ENCODE data around the gene AP2A2.

The AP2A2 gene

DNA sequence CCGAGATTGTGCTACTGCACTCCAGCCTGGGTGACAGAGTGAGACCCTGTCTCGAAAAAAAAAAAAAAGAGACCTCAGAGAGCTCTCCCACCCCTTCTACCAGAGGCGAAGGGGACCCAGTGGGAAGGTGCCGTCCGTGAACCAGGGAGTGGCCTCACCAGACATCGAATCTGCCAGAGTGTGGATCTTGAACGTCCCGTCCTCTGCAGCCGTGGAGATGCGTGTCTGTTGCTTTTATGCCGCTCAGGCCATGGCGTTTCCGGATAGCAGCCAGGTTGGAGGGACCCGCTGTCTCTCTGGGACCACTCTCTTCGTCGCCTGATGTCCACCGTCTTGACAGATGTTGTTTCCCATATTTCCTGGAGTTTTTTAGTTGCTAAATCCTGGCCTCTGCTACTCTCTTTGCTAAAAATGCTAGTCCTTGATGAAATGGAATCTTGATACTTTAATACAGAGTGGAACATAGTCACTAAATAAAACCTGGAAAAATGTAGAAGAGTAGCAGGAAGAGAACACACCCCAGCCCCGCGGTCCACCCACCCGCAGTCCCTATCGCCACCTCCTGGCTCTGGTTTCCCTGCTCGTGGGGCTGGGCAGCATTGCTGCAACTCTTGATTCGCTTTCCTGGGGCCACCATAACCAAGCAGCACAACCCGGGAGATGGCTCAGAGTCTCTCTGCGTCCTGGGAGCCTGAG, 122.9 kb downstream of the AP2A2 start:
- no peak overlapping the region for H3K4me3 ChIP-seq (ENCODE audit: low read length)
- peaks cover 37% of the 10 kb centered on the region for H3K27me3 ChIP-seq (ENCODE audit: control insufficient read depth, insufficient read depth, low read length)
- H3K36me3 ChIP-seq (ENCODE audit: insufficient read depth, low read length), result no peaks in the 10 kb centered on the region
- no peaks in the 10 kb centered on the region for H3K4me1 ChIP-seq (ENCODE audit: control insufficient read depth, insufficient read depth, low read length)
- H3K4me2 ChIP-seq (ENCODE audit: low read length), result no peak overlapping the region
- H3K9me3 ChIP-seq (replicated peaks; ENCODE audit: low read length), result no peaks in the 10 kb centered on the region
- H3K9ac ChIP-seq (ENCODE audit: low read depth, low read length), result no peak overlapping the region

DNA sequence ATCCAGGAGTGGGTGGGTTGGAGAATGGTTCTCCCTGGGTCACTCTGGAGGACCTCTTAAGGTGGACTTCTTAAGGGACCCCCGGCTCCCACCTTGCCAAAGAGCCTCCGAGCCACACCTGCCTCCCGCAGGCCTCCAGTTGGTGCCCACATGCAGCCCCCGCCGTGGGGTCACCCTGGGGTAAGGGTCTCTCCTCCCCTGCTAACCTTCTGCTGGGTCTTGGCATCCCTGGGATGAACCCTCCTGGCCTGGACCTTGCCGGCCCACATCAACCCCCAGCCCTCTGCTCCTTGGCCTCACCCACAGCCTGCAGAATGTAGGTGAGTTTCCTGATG, 123.4 kb downstream of the AP2A2 start:
- Histone ChIP-seq H3K27me3 (ENCODE audit: control insufficient read depth, insufficient read depth, low read length) (peaks cover 32% of the 10 kb centered on the region), H3K4me2 (ENCODE audit: low read length) (no peak overlapping the region), H3K36me3 (ENCODE audit: insufficient read depth, low read length) (no peaks in the 10 kb centered on the region), H3K9me3 (replicated peaks; ENCODE audit: low read length) (no peaks in the 10 kb centered on the region), H3K9ac (ENCODE audit: low read depth, low read length) (no peak overlapping the region), H3K4me1 (ENCODE audit: control insufficient read depth, insufficient read depth, low read length) (peaks cover 3% of the 10 kb centered on the region), H3K4me3 (ENCODE audit: low read length) (no peak overlapping the region)

DNA sequence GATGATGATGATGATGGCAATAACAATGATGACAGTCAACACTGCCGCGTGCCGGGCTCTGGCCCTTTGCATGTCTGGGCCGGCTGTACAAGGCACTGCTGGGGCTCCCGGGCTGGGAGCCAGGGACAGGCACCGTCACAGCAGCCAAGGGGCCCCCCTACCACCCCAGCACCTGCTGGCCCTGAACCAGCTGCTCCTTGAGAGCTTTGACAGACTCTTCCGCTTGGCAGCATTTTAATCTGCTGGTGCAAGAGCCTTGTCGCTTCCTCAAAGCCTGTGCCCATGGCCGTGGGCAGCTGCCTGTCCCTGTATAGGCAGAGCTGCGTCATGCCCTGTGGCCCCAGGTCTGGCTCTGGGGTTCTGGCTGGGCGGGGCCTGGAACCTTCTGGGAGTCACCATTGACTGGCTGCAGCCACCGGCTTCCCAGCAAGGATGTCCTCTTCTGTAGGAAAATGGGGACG, 123.8 kb downstream of the AP2A2 start:
- Histone ChIP-seq H3K4me1 (ENCODE audit: control insufficient read depth, insufficient read depth, low read length) (peaks cover 6% of the 10 kb centered on the region), H3K36me3 (ENCODE audit: insufficient read depth, low read length) (no peaks in the 10 kb centered on the region), H3K9me3 (replicated peaks; ENCODE audit: low read length) (no peaks in the 10 kb centered on the region), H3K9ac (ENCODE audit: low read depth, low read length) (no peak overlapping the region), H3K4me3 (ENCODE audit: low read length) (no peak overlapping the region), H3K27me3 (ENCODE audit: control insufficient read depth, insufficient read depth, low read length) (peaks cover 30% of the 10 kb centered on the region), H3K4me2 (ENCODE audit: low read length) (no peak overlapping the region)

DNA sequence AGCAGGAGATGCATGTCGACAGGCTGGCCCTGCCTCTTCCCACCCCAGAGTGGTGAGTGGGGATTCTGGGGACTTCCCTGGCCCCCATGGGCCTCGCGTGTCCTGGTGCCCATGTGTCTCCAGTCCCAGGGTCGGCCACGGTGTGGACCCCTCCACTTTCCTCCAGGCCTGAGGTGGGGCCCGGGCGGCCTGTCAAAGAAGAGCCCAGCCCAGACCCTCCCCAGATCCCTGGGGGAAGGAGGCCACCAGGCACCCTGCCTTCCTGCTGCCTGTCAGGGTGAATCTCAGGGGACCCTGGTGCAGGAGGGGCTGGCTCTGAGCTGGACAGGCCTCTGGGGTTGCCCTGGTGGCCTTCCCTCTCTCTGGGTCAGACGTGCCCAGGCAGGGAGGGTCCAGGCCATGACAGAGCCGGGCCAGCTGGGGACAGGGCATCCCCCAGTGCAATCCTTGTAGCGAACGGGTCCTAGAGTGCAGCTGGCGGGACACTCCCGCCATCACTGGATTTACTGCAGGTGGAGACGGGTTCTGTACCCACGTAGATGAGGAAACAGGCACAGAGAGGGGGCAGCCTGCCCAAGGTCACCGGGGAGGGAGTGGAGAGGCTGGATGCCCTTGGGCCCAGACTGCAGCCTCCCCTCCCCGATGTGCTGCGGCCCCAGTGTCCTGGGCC, 124.4 kb downstream of the AP2A2 start:
- Histone ChIP-seq H3K4me1 (ENCODE audit: control insufficient read depth, insufficient read depth, low read length) (peaks cover 6% of the 10 kb centered on the region), H3K27me3 (ENCODE audit: control insufficient read depth, insufficient read depth, low read length) (peaks cover 36% of the 10 kb centered on the region), H3K4me3 (ENCODE audit: low read length) (no peak overlapping the region), H3K9me3 (replicated peaks; ENCODE audit: low read length) (no peaks in the 10 kb centered on the region), H3K36me3 (ENCODE audit: insufficient read depth, low read length) (no peaks in the 10 kb centered on the region), H3K4me2 (ENCODE audit: low read length) (no peak overlapping the region), H3K9ac (ENCODE audit: low read depth, low read length) (no peak overlapping the region)

DNA sequence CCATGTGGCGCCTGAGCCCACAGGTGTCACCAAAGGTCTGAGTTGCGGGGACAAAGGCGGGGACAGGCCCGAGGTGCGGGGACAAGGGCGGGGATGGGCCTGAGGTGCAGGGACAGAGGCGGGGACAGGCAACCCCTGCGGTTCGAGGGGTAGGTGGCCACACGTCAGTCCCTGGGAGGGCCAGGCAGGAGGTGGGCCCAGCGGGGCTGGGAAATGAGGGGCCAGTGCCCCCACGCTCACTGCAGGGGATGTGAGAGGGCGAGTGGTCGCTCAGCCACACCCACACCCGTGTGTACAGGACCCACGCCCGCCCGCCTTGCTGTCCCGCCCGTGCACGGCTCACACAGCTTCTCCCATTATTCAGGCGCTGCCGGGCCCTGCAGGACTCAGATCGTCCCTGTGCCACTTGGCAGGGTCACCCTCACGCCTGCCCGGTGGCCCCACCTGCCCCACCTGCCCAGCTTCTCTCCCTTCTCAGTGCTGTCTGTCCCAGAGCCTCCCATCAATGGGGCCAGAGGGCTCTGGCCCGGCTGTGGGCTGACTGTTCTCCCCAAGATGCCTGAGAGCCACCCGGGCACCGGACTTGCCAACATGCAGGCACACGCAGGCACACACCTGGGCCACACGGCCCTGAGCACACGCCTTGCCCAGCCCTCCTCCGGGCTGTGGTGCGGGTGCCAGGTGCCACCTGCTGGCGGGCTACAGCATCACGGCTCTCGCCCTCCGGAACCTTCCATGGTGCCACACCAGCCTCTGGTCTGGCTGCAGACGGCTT, 125.1 kb downstream of the AP2A2 start:
- no peaks in the 10 kb centered on the region for H3K36me3 ChIP-seq (ENCODE audit: insufficient read depth, low read length)
- H3K9ac ChIP-seq (ENCODE audit: low read depth, low read length), result no peak overlapping the region
- no peak overlapping the region for H3K4me2 ChIP-seq (ENCODE audit: low read length)
- H3K9me3 ChIP-seq (replicated peaks; ENCODE audit: low read length), result no peaks in the 10 kb centered on the region
- no peak overlapping the region for H3K4me3 ChIP-seq (ENCODE audit: low read length)
- peaks cover 6% of the 10 kb centered on the region for H3K4me1 ChIP-seq (ENCODE audit: control insufficient read depth, insufficient read depth, low read length)
- H3K27me3 ChIP-seq (ENCODE audit: control insufficient read depth, insufficient read depth, low read length), result peaks cover 39% of the 10 kb centered on the region

DNA sequence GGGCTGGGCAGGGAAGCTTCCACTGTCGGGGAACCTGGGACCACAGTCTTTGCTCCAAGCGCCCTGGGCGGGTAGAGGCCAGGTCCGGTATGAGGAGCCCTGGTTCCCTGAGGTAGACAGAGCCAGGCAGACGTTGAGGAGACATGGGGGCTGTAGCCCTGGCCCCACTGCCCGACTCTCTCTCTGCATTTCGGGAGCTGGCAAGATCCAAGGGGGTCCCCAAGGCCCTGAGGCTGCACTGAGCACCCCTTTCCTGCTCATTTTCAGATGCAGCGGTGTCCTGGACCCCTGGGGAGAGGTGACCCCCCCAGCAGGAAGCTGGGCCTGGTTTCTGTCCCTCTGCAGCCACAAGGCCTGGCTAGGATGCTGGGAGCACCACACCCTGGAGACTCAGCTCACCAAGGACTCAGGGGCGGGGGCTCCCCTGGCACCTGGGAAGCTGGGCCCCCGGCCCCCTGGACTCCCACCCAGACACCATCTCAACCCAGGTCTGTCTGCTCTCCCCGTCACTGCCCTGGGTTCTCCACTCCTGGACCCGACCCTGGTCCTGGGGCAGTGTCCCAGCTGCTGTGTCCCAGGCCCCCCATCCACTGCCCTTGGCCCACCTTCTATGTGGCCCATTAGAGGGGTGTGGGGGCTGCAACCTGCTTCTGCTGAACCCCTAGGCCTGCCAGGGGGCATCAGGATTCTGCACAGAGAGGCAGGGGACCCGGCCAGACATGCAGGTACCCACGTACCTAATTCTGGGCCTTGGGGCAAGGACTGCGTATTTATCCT, 125.9 kb downstream of the AP2A2 start:
- Histone ChIP-seq H3K4me1 (ENCODE audit: control insufficient read depth, insufficient read depth, low read length) (peaks cover 6% of the 10 kb centered on the region), H3K9ac (ENCODE audit: low read depth, low read length) (no peak overlapping the region), H3K4me2 (ENCODE audit: low read length) (no peak overlapping the region), H3K36me3 (ENCODE audit: insufficient read depth, low read length) (no peaks in the 10 kb centered on the region), H3K4me3 (ENCODE audit: low read length) (no peak overlapping the region), H3K27me3 (ENCODE audit: control insufficient read depth, insufficient read depth, low read length) (peaks cover 43% of the 10 kb centered on the region), H3K9me3 (replicated peaks; ENCODE audit: low read length) (no peaks in the 10 kb centered on the region)

DNA sequence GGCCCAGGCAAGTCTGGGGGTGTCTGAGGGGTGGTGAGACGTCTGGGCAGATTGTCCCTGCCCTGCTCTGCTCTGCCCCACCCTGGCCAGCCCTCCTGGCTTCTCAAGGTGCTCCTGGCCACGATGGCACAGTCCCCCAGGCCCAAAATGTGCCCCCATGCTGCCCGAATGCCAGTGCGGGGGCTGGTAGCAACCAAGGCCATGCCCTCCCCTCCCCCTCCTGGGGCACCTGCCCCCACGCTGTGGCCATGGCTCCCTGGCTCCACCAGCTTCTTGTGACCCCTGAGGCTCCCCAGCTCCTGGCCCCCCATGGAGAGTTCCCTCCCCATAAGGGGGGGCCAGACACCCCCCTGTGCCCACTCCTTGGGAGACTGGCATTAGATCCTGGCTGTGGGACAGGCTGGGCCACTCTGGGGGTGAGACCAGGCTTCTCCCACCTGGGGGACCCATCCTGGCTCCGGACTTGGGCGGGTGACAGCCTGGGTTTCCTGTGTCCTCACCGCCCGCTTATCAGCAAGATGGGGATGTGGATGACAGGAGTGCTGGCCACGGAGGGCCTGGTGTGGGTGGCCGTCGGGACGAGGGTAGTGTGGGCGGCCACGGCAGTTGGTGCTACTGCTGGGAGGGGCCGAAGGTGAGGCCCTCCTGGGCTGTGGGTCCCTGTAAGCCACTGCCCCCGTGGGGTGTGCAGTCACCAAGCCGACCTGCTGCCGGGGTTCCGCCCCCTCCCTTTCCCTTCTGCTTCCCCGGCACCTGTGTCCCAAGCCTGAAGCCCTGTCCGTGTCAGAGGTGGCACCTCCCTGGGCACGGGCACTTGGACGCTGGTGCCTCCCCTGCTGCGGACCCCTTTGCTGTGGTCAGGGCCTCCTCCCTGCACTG, 126.7 kb downstream of the AP2A2 start:
- H3K27me3 ChIP-seq (ENCODE audit: control insufficient read depth, insufficient read depth, low read length), result peaks cover 37% of the 10 kb centered on the region
- no peak overlapping the region for H3K9ac ChIP-seq (ENCODE audit: low read depth, low read length)
- H3K4me1 ChIP-seq (ENCODE audit: control insufficient read depth, insufficient read depth, low read length), result peaks cover 6% of the 10 kb centered on the region
- H3K4me3 ChIP-seq (ENCODE audit: low read length), result no peak overlapping the region
- no peaks in the 10 kb centered on the region for H3K9me3 ChIP-seq (replicated peaks; ENCODE audit: low read length)
- no peaks in the 10 kb centered on the region for H3K36me3 ChIP-seq (ENCODE audit: insufficient read depth, low read length)
- H3K4me2 ChIP-seq (ENCODE audit: low read length), result no peak overlapping the region

DNA sequence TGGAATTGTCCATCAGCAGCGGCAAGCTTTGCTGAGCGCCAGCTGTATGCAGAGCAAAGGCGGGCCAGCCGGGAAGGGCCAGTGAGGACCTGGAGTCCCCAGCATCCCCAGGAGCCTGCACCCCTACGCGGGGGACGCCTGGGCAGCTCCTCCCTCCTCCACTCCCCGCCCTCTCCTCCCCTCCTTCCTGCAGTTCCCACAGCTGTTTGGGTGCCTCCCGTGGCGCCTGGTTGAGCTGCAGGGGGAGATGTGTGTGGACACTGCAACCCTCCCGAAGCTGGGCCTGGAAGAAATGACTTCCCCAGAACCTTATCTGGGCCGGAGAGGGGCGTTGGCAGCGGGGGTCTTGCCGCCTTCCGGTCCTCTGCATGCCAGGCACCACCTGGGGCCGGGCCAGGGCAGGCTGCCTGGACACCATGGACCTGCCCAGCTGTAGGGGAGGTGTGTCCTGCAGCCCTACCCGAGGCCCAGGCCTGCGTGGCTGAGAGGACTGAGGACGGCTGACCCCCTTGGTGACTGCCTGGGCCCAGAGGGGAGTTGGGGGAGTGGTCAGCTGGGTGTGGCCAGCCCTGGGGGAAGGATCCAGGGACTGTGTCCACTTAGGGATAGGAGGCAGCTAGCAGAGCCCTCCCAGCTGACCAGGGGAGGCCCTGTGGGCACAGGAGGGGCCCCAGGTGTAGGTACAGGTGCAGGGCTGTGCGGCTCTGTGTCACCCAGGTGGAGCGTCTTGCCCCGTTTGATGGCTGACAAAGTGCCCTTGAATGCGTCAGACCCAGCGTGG, 127.6 kb downstream of the AP2A2 start:
- Histone ChIP-seq H3K9me3 (replicated peaks; ENCODE audit: low read length) (no peaks in the 10 kb centered on the region), H3K4me2 (ENCODE audit: low read length) (no peak overlapping the region), H3K36me3 (ENCODE audit: insufficient read depth, low read length) (no peaks in the 10 kb centered on the region), H3K4me1 (ENCODE audit: control insufficient read depth, insufficient read depth, low read length) (peaks cover 6% of the 10 kb centered on the region), H3K4me3 (ENCODE audit: low read length) (no peak overlapping the region), H3K27me3 (ENCODE audit: control insufficient read depth, insufficient read depth, low read length) (peaks cover 30% of the 10 kb centered on the region), H3K9ac (ENCODE audit: low read depth, low read length) (no peak overlapping the region)

DNA sequence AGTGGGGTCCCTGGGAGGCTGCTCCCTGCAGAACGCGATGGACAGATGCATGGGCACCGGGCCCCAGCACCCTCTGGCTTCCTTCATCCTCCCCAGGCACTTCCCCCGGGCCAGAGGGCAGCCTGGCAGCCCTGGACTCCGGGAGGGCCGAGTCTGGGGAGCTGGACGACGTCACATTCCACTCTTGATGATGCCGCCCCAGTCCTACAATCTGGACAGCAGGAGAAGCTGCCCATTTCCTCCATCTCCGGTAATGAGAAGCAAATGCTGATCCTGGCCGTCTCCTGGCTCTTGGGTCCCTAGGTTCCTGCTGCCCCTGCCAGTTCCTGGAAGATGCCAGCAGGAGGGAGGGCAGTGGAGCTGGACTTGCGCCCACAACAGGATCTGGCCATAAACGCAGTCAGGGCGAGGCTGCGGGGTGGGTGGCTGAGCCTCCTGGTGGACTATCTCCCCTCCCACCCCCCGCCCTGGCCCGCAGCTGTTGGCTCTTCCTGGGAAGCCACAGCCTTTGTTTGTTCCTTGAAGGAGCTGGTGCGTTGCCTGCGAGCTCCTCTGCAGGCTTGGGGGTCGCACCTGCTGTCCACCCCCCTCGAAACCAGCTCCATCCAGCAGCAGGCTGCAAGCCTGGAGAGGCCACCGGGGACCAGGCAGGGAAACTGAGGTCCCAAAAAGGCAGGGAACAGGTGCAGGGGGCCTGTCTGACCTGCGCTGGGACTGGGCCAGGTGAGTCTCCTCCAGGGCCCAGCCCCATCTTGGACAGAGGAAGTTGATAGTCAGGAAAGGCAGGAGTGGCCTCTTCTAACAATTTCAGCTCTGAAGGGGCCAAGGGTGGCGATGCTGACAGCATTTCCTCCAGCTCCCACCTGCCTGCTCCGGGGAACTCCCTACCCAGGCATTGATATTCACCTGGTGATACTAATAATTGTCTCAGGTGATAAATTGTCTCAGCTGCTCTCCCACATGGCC, 128.8 kb downstream of the AP2A2 start:
- Histone ChIP-seq H3K9me3 (replicated peaks; ENCODE audit: low read length) (no peaks in the 10 kb centered on the region), H3K4me2 (ENCODE audit: low read length) (no peak overlapping the region), H3K4me1 (ENCODE audit: control insufficient read depth, insufficient read depth, low read length) (peaks cover 6% of the 10 kb centered on the region), H3K4me3 (ENCODE audit: low read length) (no peak overlapping the region), H3K36me3 (ENCODE audit: insufficient read depth, low read length) (no peaks in the 10 kb centered on the region), H3K27me3 (ENCODE audit: control insufficient read depth, insufficient read depth, low read length) (peaks cover 19% of the 10 kb centered on the region), H3K9ac (ENCODE audit: low read depth, low read length) (no peak overlapping the region)

All from skeletal muscle satellite cell (primary cell).